ENCODE results near the gene RBPMS2.

- TF ChIP-seq CTCF (IDR thresholded peaks at IDR 0.05) = no peak
- no peak for TF ChIP-seq POLR2AphosphoS5 (IDR thresholded peaks at IDR 0.05)
These were observed 1.8 kb downstream of the RBPMS2 start for GRCh38 chr15:64773606-64774005.

All from prostate gland (tissue), 2 donors.